ENCODE measurements around the gene PSMD6. TPM values are rescaled to one million over a fixed set of nuclear protein-coding genes. Genes with fewer than 3 reads are reported as not detected.

Gene PSMD6
- total and polyA plus RNA-seq, 2 donors (not counting 3 experiments of a cell fraction or from before 2014, with no cell fraction given): 53.7 to 90.8 TPM

DNA sequence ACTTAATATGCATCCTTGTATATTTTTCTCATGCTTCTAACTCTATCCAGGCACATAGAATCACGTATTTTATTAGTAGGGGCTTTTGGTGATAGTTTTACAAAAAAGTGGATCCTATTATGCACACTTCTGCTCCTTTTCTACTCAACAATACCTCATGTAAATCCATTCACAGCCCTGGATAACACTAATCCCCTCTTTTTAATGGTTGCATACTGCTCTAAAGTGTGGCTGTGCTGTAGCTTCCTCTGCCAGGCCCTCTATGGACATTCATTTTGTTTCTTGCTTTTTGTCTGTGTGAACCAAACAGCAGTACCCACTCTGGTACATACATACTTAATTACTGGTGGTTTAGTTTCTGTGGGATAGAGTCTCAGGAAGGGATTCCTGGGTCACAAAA, 59.8 kb downstream of the PSMD6 start:
- no peak overlapping the region for H3K9ac ChIP-seq (replicated peaks; ENCODE audit: extremely low read depth, insufficient read depth, low read length)

More for the DNA sequence above, 59.8 kb downstream of the PSMD6 start:
- no peaks in the 10 kb centered on the region for H3K27me3 ChIP-seq (ENCODE audit: control insufficient read depth in 2 of 2, insufficient read depth in 2 of 2, low read length in 2 of 2)
- intact Hi-C loops (cut with micrococcal nuclease) (loop anchor here (5.0 kb wide), 2 partner anchors 51 to 101 kb away; partner anchors contain the start of genes ATXN7, SCAANT1 and THOC7), dilution Hi-C loops (cut with MboI; ENCODE audit: extremely low pct_ligation_motif_present, low sequenced_read_pairs) (no loop called here)
- no TSS peak for BruUV-seq (replicated peaks)
- no peaks in the 10 kb centered on the region for H4K20me1 ChIP-seq (replicated peaks; ENCODE audit: control insufficient read depth, extremely low read depth, insufficient read depth, low read length)
- no peak overlapping the region for H2AFZ ChIP-seq (ENCODE audit: low read depth, low read length)
- no peak for DNase-seq (ENCODE audit: low read depth, low spot score)
- ChIA-PET CTCF (interaction anchor here (1.4 kb wide), 1 partner anchor 9 kb away, joined by 4 read pairs; no protein-coding TSS in a partner anchor), POLR2A (no interaction called here)
- H3K9me1 ChIP-seq (replicated peaks; ENCODE audit: control insufficient read depth, extremely low read depth, insufficient read depth, low read length): no peaks in the 10 kb centered on the region
- TF ChIP-seq, protein P1, sequence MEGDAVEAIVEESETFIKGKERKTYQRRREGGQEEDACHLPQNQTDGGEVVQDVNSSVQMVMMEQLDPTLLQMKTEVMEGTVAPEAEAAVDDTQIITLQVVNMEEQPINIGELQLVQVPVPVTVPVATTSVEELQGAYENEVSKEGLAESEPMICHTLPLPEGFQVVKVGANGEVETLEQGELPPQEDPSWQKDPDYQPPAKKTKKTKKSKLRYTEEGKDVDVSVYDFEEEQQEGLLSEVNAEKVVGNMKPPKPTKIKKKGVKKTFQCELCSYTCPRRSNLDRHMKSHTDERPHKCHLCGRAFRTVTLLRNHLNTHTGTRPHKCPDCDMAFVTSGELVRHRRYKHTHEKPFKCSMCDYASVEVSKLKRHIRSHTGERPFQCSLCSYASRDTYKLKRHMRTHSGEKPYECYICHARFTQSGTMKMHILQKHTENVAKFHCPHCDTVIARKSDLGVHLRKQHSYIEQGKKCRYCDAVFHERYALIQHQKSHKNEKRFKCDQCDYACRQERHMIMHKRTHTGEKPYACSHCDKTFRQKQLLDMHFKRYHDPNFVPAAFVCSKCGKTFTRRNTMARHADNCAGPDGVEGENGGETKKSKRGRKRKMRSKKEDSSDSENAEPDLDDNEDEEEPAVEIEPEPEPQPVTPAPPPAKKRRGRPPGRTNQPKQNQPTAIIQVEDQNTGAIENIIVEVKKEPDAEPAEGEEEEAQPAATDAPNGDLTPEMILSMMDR (IDR thresholded peaks at IDR 0.05; ENCODE audit: extremely low read depth in 1 of 2, insufficient read depth in 1 of 2, low read depth in 1 of 2, low read length in 2 of 2): no peak
- no peak for TF ChIP-seq POLR2AphosphoS5 (IDR thresholded peaks at IDR 0.05; ENCODE audit: insufficient read depth, low read depth, low read length)
- no peak for TF ChIP-seq EZH2 (IDR thresholded peaks at IDR 0.05; ENCODE audit: borderline replicate concordance, low read depth, low read length, severe bottlenecking)
- TF ChIP-seq POLR2A (IDR thresholded peaks at IDR 0.05; ENCODE audit: low read depth, low read length): no peak
- no peak for TF ChIP-seq FOS (IDR thresholded peaks at IDR 0.05; ENCODE audit: borderline replicate concordance, insufficient read depth, low read length)
- no peak for TF ChIP-seq MYC (IDR thresholded peaks at IDR 0.05; ENCODE audit: low read depth, low read length)
- no peak for TF ChIP-seq GATA2 (IDR thresholded peaks at IDR 0.05; ENCODE audit: insufficient read depth, insufficient read length, low read depth, low read length)
- no peak for TF ChIP-seq JUN (IDR thresholded peaks at IDR 0.05; ENCODE audit: borderline replicate concordance, insufficient read depth, insufficient read length, low read depth)
- TF ChIP-seq, protein P2, sequence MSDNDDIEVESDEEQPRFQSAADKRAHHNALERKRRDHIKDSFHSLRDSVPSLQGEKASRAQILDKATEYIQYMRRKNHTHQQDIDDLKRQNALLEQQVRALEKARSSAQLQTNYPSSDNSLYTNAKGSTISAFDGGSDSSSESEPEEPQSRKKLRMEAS (IDR thresholded peaks at IDR 0.05; ENCODE audit: insufficient read depth, insufficient read length): no peak
- H3K4me3 ChIP-seq (replicated peaks in 1 of 3; ENCODE audit: insufficient read depth in 1 of 3, low read depth in 1 of 3, low read length in 3 of 3): no peak overlapping the region
- H3K27ac ChIP-seq (ENCODE audit: insufficient read depth, low read depth, low read length): no peak overlapping the region
- H3K4me2 ChIP-seq (ENCODE audit: insufficient read depth, low read length): no peak overlapping the region
- peaks cover 37% of the 10 kb centered on the region for H3K79me2 ChIP-seq (ENCODE audit: control insufficient read depth, insufficient read depth, low read length)
- no peaks in the 10 kb centered on the region for H3K36me3 ChIP-seq (ENCODE audit: control insufficient read depth in 2 of 2, extremely low read depth in 1 of 2, insufficient read depth in 2 of 2, low read length in 2 of 2)
- H3K9me3 ChIP-seq (replicated peaks; ENCODE audit: control insufficient read depth, insufficient read depth, low read length): no peaks in the 10 kb centered on the region
- peaks cover 29% of the 10 kb centered on the region for H3K4me1 ChIP-seq (ENCODE audit: control insufficient read depth, extremely low read depth, insufficient read depth, low read length)
- FAIRE-seq: no peak

All from endothelial cell of umbilical vein (primary cell).